H9 (cell line): ENCODE data around the gene PTPRN2. TPM values are rescaled to one million over a fixed set of nuclear protein-coding genes. Genes with fewer than 3 reads are reported as not detected.

Experiments
- DNase-seq: peaks from one replicate; pipeline ENCODE4 v3.0.0-alpha.2; 2017
- H2AFZ ChIP-seq: one replicate; pipeline ENCODE4 v1.6.1; 2013; ENCODE audit warnings: mild to moderate bottlenecking, low read length, control low read depth, moderate library complexity
- H2AK5ac ChIP-seq: 2 replicates; pipeline ENCODE4 v1.6.1; 2013; ENCODE audit warnings: low read length, control low read depth, mixed read lengths; ENCODE audit not compliant: insufficient read length
- H2BK120ac ChIP-seq: one replicate; pipeline ENCODE4 v1.6.1; 2013; ENCODE audit warnings: low read depth, mild to moderate bottlenecking, low read length, control low read depth, inconsistent platforms; ENCODE audit not compliant: poor library complexity, severe bottlenecking
- H2BK12ac ChIP-seq: 2 replicates; pipeline ENCODE4 v1.6.1; 2013; ENCODE audit warnings: low read length, control low read depth, mixed read lengths, low read depth; ENCODE audit not compliant: insufficient read length
- H2BK15ac ChIP-seq: 2 replicates; pipeline ENCODE4 v1.6.1; 2013; ENCODE audit warnings: low read depth, low read length, control low read depth
- H2BK20ac ChIP-seq: one replicate; pipeline ENCODE4 v1.6.1; 2013; ENCODE audit warnings: low read depth, mild to moderate bottlenecking, low read length, control low read depth, inconsistent platforms; ENCODE audit not compliant: poor library complexity, severe bottlenecking
- H2BK5ac ChIP-seq: 2 replicates; pipeline ENCODE4 v1.6.1; 2013; ENCODE audit warnings: low read length, control low read depth, mixed read lengths; ENCODE audit not compliant: insufficient read length
- H3K14ac ChIP-seq: 2 replicates; pipeline ENCODE4 v1.6.1; 2013; ENCODE audit warnings: low read length, control low read depth; ENCODE audit not compliant: insufficient read depth
- H3K18ac ChIP-seq: 2 replicates; pipeline ENCODE4 v1.6.1; 2013; ENCODE audit warnings: low read depth, mild to moderate bottlenecking, mixed read lengths, low read length, control low read depth; ENCODE audit not compliant: insufficient read length
- H3K23ac ChIP-seq: 2 replicates; pipeline ENCODE4 v1.6.1; 2013; ENCODE audit warnings: low read length, control low read depth, mixed read lengths, low read depth; ENCODE audit not compliant: insufficient read length
- H3K23me2 ChIP-seq: 2 replicates; pipeline ENCODE4 v1.6.1; 2013; ENCODE audit warnings: low read depth, mild to moderate bottlenecking, mixed read lengths, low read length, control low read depth; ENCODE audit not compliant: insufficient read length, poor library complexity, severe bottlenecking
- H3K27ac ChIP-seq: 2 replicates; pipeline ENCODE4 v1.5.1; 2013; ENCODE audit warnings: low read length, control low read depth, mixed read lengths, low read depth; ENCODE audit not compliant: insufficient read length
- H3K27me3 ChIP-seq: 2 replicates; pipeline ENCODE4 v1.6.1; 2013; ENCODE audit warnings: low read length, control low read depth, inconsistent platforms; ENCODE audit not compliant: insufficient read depth
- H3K4ac ChIP-seq: 2 replicates; pipeline ENCODE4 v1.6.1; 2013; ENCODE audit warnings: low read depth, mild to moderate bottlenecking, control low read depth, inconsistent platforms, low read length, moderate library complexity
- H3K4me1 ChIP-seq: 2 replicates; pipeline ENCODE4 v1.6.1; 2013; ENCODE audit warnings: low read length, control low read depth, inconsistent platforms; ENCODE audit not compliant: insufficient read depth
- H3K4me2 ChIP-seq: 2 replicates; pipeline ENCODE4 v1.6.1; 2013; ENCODE audit warnings: low read length, control low read depth, mixed read lengths; ENCODE audit not compliant: insufficient read length, insufficient read depth
- H3K56ac ChIP-seq: 2 replicates; pipeline ENCODE4 v1.6.1; 2013; ENCODE audit warnings: low read depth, mild to moderate bottlenecking, mixed read lengths, low read length, control low read depth; ENCODE audit not compliant: insufficient read length
- H3K79me1 ChIP-seq: 2 replicates; pipeline ENCODE4 v1.6.1; 2013; ENCODE audit warnings: low read depth, mild to moderate bottlenecking, moderate library complexity, low read length, control low read depth, inconsistent platforms; ENCODE audit not compliant: insufficient read depth, poor library complexity, severe bottlenecking
- H3K79me2 ChIP-seq: 2 replicates; pipeline ENCODE4 v1.6.1; 2013; ENCODE audit warnings: low read length, control low read depth, inconsistent platforms; ENCODE audit not compliant: insufficient read depth
- H3K9ac ChIP-seq: 2 replicates; pipeline ENCODE4 v1.6.1; 2013; ENCODE audit warnings: low read length, control low read depth, mixed read lengths; ENCODE audit not compliant: insufficient read length; ENCODE audit errors: extremely low read depth
- H3K9me3 ChIP-seq: one replicate; pipeline ENCODE4 v1.6.1; 2013; ENCODE audit warnings: low read depth, low read length, inconsistent platforms; ENCODE audit not compliant: control insufficient read depth
- H3T11ph ChIP-seq: one replicate; pipeline ENCODE4 v1.6.1; 2013; ENCODE audit warnings: mild to moderate bottlenecking, low read length, control low read depth, inconsistent platforms
- H4K20me1 ChIP-seq: one replicate; pipeline ENCODE4 v1.6.1; 2013; ENCODE audit not compliant: control insufficient read depth, insufficient read length, insufficient read depth
- H4K5ac ChIP-seq: 2 replicates; pipeline ENCODE4 v1.6.1; 2013; ENCODE audit warnings: low read depth, mild to moderate bottlenecking, mixed read lengths, low read length, control low read depth; ENCODE audit not compliant: insufficient read length
- H4K8ac ChIP-seq: replicated peaks from 2 replicates; pipeline ENCODE4 v1.6.1; 2013; ENCODE audit warnings: low read length, control low read depth, mixed read lengths, low read depth; ENCODE audit not compliant: insufficient read length
- H4K91ac ChIP-seq: 2 replicates; pipeline ENCODE4 v1.6.1; 2013; ENCODE audit warnings: low read depth, mild to moderate bottlenecking, moderate library complexity, mixed read lengths, low read length, control low read depth; ENCODE audit not compliant: insufficient read length
- H3K27ac Mint-ChIP-seq, 3 experiments: 2 replicates in 2 of 3; 3 replicates in 1 of 3; pipeline ENCODE4 v1.8.0; 2020 to 2021; ENCODE audit warnings: mixed read lengths in 3 of 3, mild to moderate bottlenecking in 1 of 3, moderate library complexity in 1 of 3
- H3K27me3 Mint-ChIP-seq: 2 replicates; pipeline ENCODE4 v1.8.0; 2021; ENCODE audit warnings: low read depth, mild to moderate bottlenecking, moderate library complexity, mixed read lengths
- H3K36me3 Mint-ChIP-seq, 3 experiments: 2 replicates in 2 of 3; 3 replicates in 1 of 3; pipeline ENCODE4 v1.8.0; 2020 to 2021; ENCODE audit warnings: low read depth in 3 of 3, mixed read lengths in 3 of 3; ENCODE audit not compliant: insufficient read depth in 1 of 3
- H3K4me1 Mint-ChIP-seq, 2 experiments: 2 replicates each; pipeline ENCODE4 v1.8.0; 2020; ENCODE audit warnings: mixed read lengths in 2 of 2
- H3K4me3 Mint-ChIP-seq, 2 experiments: 2 replicates in 1 of 2; 3 replicates in 1 of 2; pipeline ENCODE4 v1.8.0; 2020 to 2021; ENCODE audit warnings: mild to moderate bottlenecking in 2 of 2, mixed read lengths in 2 of 2, moderate library complexity in 1 of 2
- H3K9me3 Mint-ChIP-seq, 2 experiments: 2 replicates in 1 of 2; 3 replicates in 1 of 2; pipeline ENCODE4 v1.8.0; 2020; ENCODE audit warnings: mild to moderate bottlenecking in 2 of 2, mixed read lengths in 2 of 2, moderate library complexity in 1 of 2
- CTCF ChIP-seq: fragments of 200-600 bp; sonication (generic); conservative IDR thresholded peaks from 3 replicates; pipeline ENCODE4 v1.8.0; 2021; ENCODE audit warnings: antibody characterized with exemption, mild to moderate bottlenecking
- WGBS: extraction: QIAGEN DNeasy Blood & Tissue Kit; methylation state at CpG from one replicate; pipeline ENCODE4 v1.1.7; 2013; ENCODE audit warnings: missing lambda C conversion rate, low lambda C conversion rate, mixed read lengths; ENCODE audit not compliant: insufficient read length; ENCODE audit errors: extremely low coverage; 5-methylcytosine and 5-hydroxymethylcytosine counted together
- total RNA-seq: library from RNA; stranded (reverse); gene quantifications from 2 replicates; pipeline ENCODE4 v1.2.1, GENCODE V29; 2021

PTPRN2 gene
- total RNA-seq, 1 experiment from 2014 or later: 5.2 TPM

- no peak overlapping the region for H4K8ac ChIP-seq
- no peak overlapping the region for H3K27ac ChIP-seq
- no peak overlapping the region for H2BK20ac ChIP-seq
- Mint-ChIP-seq H3K36me3 (peaks cover 0 to 2% (median 0%) of the 10 kb centered on the region in 3 experiments; a peak in 1 of 7 replicates), H3K27me3 (peaks cover 5% of the 10 kb centered on the region), H3K4me3 (no peak overlapping the region; a peak in 1 of 5 replicates), H3K9me3 (no peaks in the 10 kb centered on the region; a peak in 1 of 5 replicates), H3K27ac (peak overlapping the region in 1 of 3 experiments; percentile 18; a peak in 3 of 7 replicates), H3K4me1 (peaks cover 12 to 19% of the 10 kb centered on the region in 2 experiments)
- no peak overlapping the region for H3K23ac ChIP-seq
- H4K20me1 ChIP-seq: no peaks in the 10 kb centered on the region
- H3K9me3 ChIP-seq: no peaks in the 10 kb centered on the region
- H3K79me2 ChIP-seq: no peaks in the 10 kb centered on the region
- H3K4me2 ChIP-seq: no peak overlapping the region
- no peak overlapping the region for H3K14ac ChIP-seq
- no peak overlapping the region for H2BK15ac ChIP-seq
- H3K27me3 ChIP-seq: no peaks in the 10 kb centered on the region
- H2AFZ ChIP-seq: no peak overlapping the region
- no peak overlapping the region for H4K91ac ChIP-seq
- no peaks in the 10 kb centered on the region; the same call in 1 of the 2 replicates for H3K4me1 ChIP-seq
- H3K79me1 ChIP-seq: no peaks in the 10 kb centered on the region
- no peaks in the 10 kb centered on the region for H3K23me2 ChIP-seq
- no peak overlapping the region for H2AK5ac ChIP-seq
- no peak overlapping the region for H3K18ac ChIP-seq
- no peak overlapping the region for H3T11ph ChIP-seq
- no CpG with 5 or more reads among the region's 22 CpGs for WGBS
- no peak overlapping the region for H3K9ac ChIP-seq
- H2BK5ac ChIP-seq: no peak overlapping the region
- H3K56ac ChIP-seq: no peak overlapping the region
- TF ChIP-seq CTCF: no peak
- no peak overlapping the region for H2BK120ac ChIP-seq
- H3K4ac ChIP-seq: no peak overlapping the region
- no peak overlapping the region for H4K5ac ChIP-seq
- DNase-seq: no peak
- H2BK12ac ChIP-seq: no peak overlapping the region
These were observed 732.0 kb downstream of the PTPRN2 start for GRCh38 chr7:157855452-157856213.
